Neutrophil (primary cell): ENCODE measurements around the gene STAP2.
"Not testable (repeated sequence)": the region's sequence is repeated elsewhere in the genome, so short reads cannot be mapped to it uniquely, and the experiment has no call there.

Experiments
- H3K27ac ChIP-seq: fragments of 200-600 bp; sonication (generic); 2 replicates; pipeline ENCODE4 v1.5.1; 2016; ENCODE audit warnings: mild to moderate bottlenecking, moderate library complexity
- H3K27me3 ChIP-seq: fragments of 200-600 bp; sonication (generic); 2 replicates; pipeline ENCODE4 v1.6.0; 2016; ENCODE audit warnings: mild to moderate bottlenecking
- H3K36me3 ChIP-seq: fragments of 200-600 bp; sonication (generic); 2 replicates; pipeline ENCODE4 v1.5.1; 2017
- H3K4me1 ChIP-seq, 2 experiments: fragments of 200-600 bp in 1 of 2; sonication (generic) in 1 of 2; 1 replicate in 1 of 2; 2 replicates in 1 of 2; pipeline versions ENCODE4 v1.5.1 to v1.6.1; 2013 to 2016; ENCODE audit warnings: low read depth in 1 of 2, low read length in 1 of 2, mild to moderate bottlenecking in 1 of 2, moderate library complexity in 1 of 2; ENCODE audit not compliant: control insufficient read depth in 1 of 2, insufficient read depth in 1 of 2
- H3K4me3 ChIP-seq, 2 experiments: fragments of 200-600 bp in 1 of 2; sonication (generic) in 1 of 2; 1 replicate in 1 of 2; 2 replicates in 1 of 2; pipeline ENCODE4 v1.5.1; 2013 to 2016; ENCODE audit warnings: low read depth in 1 of 2, low read length in 1 of 2, mild to moderate bottlenecking in 1 of 2, moderate library complexity in 1 of 2
- H3K9me3 ChIP-seq: fragments of 200-600 bp; sonication (generic); 2 replicates; pipeline ENCODE4 v1.5.1; 2016
- TF ChIP-seq, protein P1 (sequence below): fragments of 200-600 bp; sonication (generic); IDR thresholded peaks from 2 replicates; pipeline ENCODE4 v1.5.1; 2016; ENCODE audit warnings: antibody characterized with exemption

STAP2 gene

DNA sequence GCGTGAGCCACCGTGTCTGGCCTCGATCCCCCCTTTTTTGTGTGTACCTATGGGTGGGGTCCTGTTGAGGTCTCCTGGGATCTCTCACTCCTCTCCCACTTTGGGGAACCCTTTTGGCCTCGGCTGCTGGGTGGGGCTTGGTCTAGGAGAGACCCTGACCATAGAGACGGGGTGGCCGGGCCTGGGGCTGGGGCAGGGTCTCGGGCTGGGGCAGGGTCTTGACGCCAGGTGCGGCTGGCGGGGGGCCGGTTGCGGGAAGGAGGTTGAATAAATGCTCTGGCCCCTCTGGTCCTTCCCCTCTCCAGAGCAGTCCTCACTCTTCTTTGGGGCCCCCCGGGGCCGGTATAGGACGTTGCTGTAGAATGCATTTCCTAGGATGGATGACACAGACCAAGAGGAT, 46.1 kb downstream of the STAP2 start:
- Histone ChIP-seq H3K27ac (no peak overlapping the region), H3K27me3 (no peaks in the 10 kb centered on the region), H3K9me3 (no peaks in the 10 kb centered on the region), H3K4me1 (no peaks in the 10 kb centered on the region), H3K4me3 (no peak overlapping the region), H3K36me3 (no peaks in the 10 kb centered on the region)
- TF ChIP-seq, protein P1, sequence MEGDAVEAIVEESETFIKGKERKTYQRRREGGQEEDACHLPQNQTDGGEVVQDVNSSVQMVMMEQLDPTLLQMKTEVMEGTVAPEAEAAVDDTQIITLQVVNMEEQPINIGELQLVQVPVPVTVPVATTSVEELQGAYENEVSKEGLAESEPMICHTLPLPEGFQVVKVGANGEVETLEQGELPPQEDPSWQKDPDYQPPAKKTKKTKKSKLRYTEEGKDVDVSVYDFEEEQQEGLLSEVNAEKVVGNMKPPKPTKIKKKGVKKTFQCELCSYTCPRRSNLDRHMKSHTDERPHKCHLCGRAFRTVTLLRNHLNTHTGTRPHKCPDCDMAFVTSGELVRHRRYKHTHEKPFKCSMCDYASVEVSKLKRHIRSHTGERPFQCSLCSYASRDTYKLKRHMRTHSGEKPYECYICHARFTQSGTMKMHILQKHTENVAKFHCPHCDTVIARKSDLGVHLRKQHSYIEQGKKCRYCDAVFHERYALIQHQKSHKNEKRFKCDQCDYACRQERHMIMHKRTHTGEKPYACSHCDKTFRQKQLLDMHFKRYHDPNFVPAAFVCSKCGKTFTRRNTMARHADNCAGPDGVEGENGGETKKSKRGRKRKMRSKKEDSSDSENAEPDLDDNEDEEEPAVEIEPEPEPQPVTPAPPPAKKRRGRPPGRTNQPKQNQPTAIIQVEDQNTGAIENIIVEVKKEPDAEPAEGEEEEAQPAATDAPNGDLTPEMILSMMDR: no peak

DNA sequence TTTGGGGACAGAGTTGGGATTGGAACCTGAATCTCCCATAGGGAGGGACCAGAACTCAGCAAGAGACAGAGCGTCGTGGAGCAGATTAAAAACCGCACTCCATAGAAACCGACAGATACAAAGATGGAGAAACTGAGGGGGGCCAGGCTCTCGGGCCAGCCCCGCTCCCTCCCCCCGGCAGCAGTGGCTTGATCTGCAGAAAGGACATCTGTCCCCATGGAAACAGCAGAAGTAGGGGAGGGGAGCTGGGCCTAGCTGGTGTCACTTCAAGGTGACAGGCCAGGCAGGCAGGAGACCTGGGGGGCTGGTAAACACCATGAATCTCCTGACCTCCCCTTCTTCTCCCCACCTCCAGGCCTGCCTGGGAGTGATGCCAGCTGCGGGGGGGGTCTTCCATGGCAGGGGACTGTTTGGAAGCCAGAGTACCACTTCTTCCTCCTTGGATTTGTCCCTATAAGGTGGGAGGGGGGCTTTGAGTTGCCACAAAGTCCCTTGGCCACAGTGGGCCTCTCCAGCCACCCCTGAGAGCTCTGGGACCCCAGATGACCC, 47.4 kb downstream of the STAP2 start:
- TF ChIP-seq, protein P1: no peak
- no peak overlapping the region for H3K27ac ChIP-seq
- no peaks in the 10 kb centered on the region for H3K27me3 ChIP-seq
- H3K4me1 ChIP-seq: no peaks in the 10 kb centered on the region
- H3K36me3 ChIP-seq: no peaks in the 10 kb centered on the region
- no peaks in the 10 kb centered on the region for H3K9me3 ChIP-seq
- no peak overlapping the region for H3K4me3 ChIP-seq

DNA sequence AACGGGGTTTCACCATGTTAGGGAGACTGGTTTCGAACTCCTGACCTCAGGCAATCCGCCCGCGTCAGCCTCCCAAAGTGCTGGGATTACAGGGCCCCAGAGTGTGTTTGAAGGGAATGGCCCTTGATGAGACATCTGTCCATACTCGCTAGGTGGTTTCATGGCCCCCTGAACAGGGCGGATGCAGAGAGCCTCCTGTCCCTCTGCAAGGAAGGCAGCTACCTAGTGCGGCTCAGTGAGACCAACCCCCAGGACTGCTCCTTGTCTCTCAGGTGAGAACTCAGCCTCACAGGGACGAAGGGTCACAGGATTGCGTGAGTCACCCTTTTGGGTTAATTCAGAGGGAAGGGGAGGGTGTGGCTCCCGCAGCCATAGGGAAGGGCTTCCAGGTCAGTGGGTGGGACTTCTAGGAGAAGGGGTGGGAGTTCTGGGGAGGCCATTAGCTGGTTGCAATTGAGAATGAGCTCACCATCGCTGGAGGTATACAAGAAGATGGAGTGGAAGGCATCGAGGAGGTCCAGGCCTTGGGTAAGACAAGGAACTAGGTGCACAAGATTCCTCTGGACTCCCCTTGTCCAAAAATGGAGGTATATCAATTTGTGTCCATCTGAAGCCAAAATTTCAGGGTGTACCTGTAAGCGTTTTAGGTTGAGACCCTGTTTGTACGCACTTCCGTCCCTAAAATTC, 50.4 kb downstream of the STAP2 start:
- H3K36me3 ChIP-seq: no peaks in the 10 kb centered on the region
- no peak overlapping the region for H3K4me3 ChIP-seq
- no peaks in the 10 kb centered on the region for H3K4me1 ChIP-seq
- no peak overlapping the region for H3K27ac ChIP-seq
- no peaks in the 10 kb centered on the region for H3K9me3 ChIP-seq
- TF ChIP-seq, protein P1: no peak
- H3K27me3 ChIP-seq: peaks cover 16% of the 10 kb centered on the region

DNA sequence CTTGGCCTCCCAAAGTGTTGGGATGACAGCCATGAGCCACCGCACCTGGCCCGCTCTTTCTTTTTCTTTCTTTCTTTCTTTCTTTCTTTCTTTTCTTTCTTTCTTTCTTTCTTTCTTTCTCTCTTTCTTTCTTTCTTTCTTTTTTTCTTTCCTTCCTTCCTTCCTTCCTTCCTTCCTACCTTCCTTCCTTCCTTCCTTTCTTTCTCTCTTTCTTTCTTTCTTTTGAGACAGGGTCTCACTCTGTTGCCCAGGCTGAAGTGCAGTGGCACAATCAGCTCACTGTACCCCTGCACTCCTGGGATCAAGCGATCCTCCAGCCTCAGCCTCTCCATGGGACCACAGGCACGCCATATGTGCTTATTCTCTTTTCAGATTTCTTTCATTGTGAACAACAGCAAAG, 52.5 kb downstream of the STAP2 start:
- peaks cover 35% of the 10 kb centered on the region for H3K27me3 ChIP-seq
- not testable (repeated sequence) for H3K9me3 ChIP-seq, H3K27ac ChIP-seq, H3K4me3 ChIP-seq, H3K4me1 ChIP-seq, H3K36me3 ChIP-seq

DNA sequence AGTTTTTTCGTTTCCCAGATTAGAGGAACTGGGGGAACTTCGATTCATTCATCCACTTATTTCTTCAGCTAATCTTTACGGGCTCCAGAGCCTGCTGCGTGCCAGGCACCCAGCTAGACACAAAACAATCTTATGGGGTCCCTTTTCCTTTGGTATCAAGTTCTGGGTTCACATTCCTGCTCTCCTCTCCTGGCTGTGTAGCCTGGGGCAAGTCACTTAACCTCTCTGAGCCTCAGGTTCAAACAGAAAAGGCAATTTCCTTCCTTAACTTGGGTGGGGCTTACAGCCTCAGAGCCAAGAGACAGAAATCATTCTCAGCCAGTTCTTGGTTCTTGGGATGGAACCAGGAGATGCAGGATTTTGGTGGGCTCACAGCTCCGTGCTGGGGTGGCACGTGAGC, 53.7 kb downstream of the STAP2 start:
- TF ChIP-seq, protein P1: no peak
- no peaks in the 10 kb centered on the region for H3K36me3 ChIP-seq
- no peak overlapping the region for H3K4me3 ChIP-seq

GRCh38 chr19:4284176-4284958, 54.3 kb downstream of the STAP2 start:
- no peaks in the 10 kb centered on the region for H3K36me3 ChIP-seq
- peaks cover 52% of the 10 kb centered on the region for H3K27me3 ChIP-seq
- TF ChIP-seq, protein P1: no peak

More for the DNA sequence above, 53.7 kb downstream of the STAP2 start:
- Histone ChIP-seq H3K9me3 (no peaks in the 10 kb centered on the region), H3K27ac (no peak overlapping the region), H3K27me3 (peaks cover 46% of the 10 kb centered on the region), H3K4me1 (no peaks in the 10 kb centered on the region)

More at GRCh38 chr19:4284176-4284958, 54.3 kb downstream of the STAP2 start:
- H3K9me3 ChIP-seq: no peaks in the 10 kb centered on the region
- no peak overlapping the region for H3K27ac ChIP-seq
- H3K4me3 ChIP-seq: no peak overlapping the region
- no peaks in the 10 kb centered on the region for H3K4me1 ChIP-seq
